Measurements from ENCODE around the gene CD40.

The CD40 gene

DNA sequence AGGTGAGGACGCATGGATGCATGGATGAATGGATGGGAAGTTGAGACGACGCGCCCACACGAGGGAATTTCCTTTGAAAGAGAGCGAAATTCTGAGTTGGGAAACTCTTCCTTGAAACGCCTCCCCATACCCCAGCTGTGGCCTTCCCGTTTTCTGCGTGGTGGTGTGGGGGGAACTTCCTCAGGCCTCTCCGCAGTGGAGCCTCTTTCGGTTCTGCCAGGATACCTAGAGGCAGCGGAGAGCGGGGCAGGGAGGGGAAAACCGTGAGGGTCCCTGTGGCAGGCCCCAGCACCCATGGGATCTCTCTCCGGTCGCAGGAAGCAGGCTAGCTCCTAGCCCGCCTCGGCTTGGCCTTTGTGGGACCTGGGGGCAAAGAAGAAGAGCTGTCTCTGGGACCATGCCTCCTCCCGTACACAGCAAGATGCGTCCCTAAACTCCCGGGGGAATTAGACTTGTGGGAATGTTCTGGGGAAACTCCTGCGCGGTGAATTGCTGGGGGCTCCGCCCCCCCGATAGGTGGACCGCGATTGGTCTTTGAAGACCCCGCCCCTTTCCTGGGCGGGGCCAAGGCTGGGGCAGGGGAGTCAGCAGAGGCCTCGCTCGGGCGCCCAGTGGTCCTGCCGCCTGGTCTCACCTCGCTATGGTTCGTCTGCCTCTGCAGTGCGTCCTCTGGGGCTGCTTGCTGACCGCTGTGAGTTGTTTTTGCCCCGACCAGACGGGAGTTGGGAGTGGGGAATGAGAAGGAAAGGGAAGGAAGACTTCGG, at the start of gene CD40:
Gene CD40 (plus strand): TSS at position 611 of the 764 bp plus-strand sequence. CDS start 30 bp downstream, at position 641.
- in situ Hi-C loops (cut with MboI; ENCODE audit: low sequenced_read_pairs) = no loop called here

DNA sequence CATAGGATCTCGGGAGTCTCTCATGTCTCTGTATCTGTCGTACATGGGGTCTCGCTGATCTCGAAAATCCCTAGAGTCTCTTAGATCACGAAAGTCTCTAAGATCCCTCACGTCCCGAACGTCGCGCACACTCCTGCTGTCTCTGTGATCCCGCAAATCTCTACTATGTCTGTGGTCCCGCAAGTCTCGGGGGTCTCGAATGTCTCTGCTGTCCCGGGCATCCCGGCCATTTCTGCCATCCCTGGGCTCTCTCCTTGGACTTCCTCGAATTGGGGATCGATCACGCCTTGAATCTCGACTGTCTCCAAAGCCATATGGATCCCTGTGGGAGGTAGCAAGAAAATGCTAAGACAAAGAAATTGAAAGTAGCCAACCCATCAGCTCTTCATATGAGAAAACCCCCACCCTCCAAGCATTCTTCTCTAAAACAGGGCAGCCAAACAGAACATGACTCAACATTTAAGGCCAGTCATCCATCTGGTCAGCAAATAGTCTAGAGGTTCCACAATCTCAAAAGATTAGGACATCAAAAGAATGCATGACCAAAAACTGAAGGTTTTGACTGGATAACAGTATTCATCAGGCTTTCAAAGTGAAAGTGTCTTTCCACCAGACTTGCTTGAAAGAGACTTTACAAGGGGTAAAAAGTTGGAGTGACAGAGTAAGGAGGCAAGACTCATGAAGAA, 47.8 kb upstream of the CD40 start:
- in situ Hi-C loops (cut with MboI; ENCODE audit: low sequenced_read_pairs) = no loop called here

DNA sequence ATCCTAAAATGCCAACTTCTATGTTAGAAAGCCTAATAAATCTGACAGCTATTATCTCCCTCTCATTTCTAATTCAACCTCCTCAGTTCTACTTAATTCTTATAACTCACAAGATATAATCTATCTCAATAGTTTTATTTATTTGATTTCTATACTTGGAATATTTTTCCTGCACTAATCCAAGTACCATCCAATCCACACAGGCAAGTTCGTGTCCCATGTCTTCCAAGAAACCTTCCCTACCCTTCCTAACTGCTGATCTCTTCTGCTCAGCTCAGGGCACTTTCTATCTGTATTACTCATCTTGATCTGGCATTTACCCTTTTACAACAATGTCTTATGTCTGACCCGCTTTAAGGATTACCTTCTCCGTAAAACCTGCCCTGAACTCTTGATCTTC, 46.5 kb upstream of the CD40 start:
- in situ Hi-C loops (cut with MboI; ENCODE audit: low sequenced_read_pairs) = no loop called here

DNA sequence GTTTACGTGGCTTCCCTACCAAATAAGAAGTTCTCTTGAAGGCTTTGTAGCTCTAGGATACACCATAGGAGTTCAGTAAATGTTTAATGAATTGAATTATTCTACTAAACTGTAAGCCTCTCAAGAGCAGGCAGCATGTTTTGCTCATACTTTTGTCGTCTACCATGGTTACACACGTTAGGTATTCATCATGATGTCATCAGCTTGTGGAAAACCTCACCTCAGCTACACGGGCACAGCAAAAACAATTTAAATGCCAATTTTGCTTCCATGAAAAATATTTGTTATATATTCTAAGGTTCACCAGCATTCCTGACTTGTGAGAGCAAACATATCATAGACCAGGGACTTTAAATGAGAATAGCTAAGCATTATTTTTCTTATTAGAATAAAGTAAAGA, 45.1 kb upstream of the CD40 start:
- in situ Hi-C loops (cut with MboI; ENCODE audit: low sequenced_read_pairs) = no loop called here

DNA sequence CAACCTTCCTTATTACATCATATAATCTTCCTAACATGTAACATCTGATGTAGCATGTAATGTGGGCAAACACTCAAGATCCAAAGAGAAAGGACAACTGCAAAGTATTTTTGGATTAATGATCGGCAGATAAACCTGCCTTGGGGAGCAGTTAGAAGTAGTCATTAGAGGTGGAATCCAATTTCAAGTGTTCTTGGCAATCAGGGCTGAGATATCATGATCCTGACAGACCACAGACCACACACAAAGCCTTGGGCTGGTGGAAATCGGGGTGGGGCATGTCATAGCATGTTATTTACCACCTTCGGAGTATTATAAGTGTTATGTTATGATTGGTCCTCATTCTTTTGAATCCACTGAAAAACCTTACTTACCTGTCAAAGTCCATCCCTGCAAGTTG, 44.7 kb upstream of the CD40 start:
- in situ Hi-C loops (cut with MboI; ENCODE audit: low sequenced_read_pairs) = no loop called here

DNA sequence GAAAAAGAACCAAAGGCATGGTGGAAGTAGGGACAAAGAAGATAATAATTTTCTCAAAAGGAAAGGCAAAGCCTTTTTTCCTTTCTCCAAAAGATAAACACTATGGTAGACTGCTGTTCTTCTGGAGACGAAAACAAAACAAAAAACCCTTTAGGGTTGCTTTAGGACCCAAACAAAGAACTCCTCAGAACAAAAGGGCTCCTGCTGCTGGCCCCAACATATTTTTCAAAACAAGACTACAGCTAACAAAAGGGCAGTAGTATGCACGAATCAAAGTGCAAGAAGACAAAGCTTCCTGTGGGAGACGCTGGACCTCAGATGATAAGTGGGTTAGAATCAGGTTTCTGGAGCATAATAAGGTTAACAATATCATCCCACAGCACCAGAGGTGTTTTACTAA, 44.1 kb upstream of the CD40 start:
- in situ Hi-C loops (cut with MboI; ENCODE audit: low sequenced_read_pairs) = no loop called here

DNA sequence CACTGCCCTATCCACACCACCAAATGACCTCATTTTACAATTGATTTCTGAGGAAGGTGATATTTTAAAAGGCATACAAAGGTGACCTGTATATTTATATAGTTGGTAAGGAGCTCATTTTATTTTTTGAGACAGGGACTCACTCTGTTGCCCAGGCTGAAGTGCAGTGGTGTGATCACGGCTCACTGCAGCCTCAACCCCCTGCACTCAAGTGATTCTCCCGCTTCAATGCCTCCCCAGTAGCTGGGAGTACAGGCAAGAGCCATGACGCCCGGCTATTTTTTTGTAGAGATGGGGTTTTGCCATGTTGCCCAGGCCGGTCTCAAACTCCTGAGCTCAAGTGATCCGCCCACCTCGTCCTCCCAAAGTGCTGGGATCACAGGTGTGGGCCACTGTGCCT, 41.3 kb upstream of the CD40 start:
- in situ Hi-C loops (cut with MboI; ENCODE audit: low sequenced_read_pairs) = no loop called here

DNA sequence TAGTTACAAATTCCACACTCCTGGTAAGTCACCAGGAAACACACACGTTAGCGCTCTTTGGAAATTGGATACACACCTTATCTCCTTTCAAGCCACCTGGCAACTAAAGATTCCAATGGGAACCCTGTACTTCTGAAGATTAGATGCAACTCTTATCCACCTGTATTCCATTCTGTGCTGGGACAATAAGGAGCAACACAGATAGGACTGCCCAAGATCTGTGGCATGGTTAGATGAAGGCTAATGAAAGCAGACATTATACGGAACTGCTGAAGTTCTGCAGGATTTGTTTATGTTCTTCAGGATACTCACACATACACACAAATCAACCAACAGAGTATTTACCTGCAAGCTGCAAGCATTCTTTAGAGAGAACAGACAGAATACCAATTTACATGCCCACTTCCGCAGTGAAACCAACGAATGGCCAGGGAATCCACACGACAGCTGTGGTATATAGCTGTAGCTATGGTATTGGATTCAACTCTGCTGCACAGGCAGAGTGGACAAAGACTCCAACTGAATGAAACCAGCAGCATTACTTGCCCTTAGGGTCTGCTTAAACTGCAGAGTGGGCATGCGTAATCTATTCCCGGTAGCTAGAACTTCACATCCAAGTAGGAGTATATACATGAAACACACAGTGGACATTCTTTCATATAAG, 40.3 kb upstream of the CD40 start:
- in situ Hi-C loops (cut with MboI; ENCODE audit: low sequenced_read_pairs) = no loop called here

DNA sequence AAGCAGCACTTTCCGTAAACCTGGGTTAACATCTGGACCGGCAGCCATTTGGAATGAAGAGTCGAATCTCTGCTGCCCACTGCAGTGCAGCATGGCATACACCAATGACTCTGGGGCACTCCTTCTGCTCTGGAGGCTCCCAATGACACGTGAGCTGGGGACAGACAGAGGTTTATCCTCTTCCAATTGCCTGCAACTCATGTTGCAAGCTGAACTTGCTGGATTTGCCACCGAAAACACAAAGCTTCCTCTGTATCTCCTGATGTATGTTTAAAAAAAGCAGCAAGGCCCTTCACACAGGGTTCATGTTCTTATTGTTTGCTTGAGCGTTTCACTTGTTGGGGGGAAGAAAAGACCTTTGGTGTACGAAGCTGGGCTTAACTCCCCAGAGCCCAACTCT, 39.2 kb upstream of the CD40 start:
- in situ Hi-C loops (cut with MboI; ENCODE audit: low sequenced_read_pairs) = no loop called here

DNA sequence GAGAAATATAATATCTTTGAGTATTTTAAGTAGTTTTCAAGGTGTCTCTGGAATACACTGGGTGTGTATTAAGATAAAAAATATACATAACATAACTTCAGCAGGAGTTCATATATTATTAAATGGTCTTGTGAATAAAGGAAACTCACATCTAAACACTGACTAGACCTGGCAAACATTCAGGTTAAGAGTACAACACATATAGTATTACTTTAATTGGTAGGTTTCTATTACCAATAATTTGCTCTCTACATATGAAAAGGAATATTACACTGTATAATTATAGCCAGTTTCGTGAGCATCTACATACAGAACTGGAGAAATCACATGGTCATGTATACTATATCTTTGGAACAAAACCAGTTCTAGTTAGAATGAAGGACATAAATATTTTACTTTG, 37.0 kb upstream of the CD40 start:
- in situ Hi-C loops (cut with MboI; ENCODE audit: low sequenced_read_pairs) = no loop called here

DNA sequence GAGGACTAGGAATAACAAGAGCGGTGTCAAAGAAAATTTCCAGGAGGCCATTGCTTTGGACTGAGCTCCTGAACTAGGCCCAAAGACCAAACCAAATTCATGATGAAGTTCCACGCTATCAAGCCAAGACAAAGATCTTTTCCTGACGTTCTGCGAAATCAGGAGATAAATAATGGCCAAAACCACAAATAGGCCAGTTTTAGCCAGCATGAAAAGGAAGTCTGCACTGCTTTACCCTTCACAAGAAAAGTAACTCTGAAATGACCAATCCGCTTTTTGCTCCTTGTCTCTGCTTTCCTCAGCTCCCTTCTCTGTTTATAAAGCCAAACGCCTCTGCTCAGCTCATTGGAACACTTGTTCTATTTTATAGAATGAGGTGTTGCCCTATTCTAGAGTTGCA, 35.0 kb upstream of the CD40 start:
- in situ Hi-C loops (cut with MboI; ENCODE audit: low sequenced_read_pairs) = no loop called here

DNA sequence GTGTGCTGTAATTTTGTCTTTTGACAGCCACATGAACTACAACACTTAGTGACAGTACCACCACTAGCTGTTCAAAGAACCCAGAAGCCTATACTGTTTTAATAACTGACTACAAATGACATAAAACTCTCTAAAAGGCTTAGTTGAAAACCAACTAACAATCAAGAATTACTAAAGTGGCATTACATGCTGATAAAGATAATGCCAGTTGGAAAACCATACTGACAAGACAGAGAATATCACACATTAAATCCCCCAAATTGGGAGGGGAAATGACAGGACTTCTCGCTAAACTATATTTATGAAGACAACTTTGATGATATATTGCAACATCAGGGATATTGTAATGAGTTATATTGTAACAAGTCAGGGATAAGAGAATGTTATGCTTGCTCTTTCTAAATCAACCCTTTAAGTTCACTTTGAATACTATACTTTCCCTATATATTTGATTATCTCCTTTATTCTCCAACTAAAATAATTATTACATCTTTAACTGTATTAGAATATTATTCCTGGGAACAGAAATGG, 34.5 kb upstream of the CD40 start:
- in situ Hi-C loops (cut with MboI; ENCODE audit: low sequenced_read_pairs) = no loop called here

DNA sequence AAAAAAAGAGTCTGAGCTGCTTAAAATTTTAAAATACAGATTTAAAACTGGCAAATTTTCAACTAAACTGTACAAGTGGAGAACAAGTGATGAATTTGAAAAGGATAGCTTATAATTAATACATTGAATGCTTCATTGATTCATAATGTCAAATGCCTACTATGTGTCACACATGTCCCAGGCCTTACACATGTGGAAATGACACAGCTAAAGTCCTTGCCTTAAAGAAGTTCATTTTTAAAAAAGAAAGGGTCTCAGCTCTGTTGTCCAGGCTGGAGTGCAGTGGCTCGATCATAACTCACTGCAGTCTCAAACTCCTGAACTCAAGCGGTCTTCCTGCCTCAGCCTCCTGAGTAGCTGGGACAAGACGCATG, 33.3 kb upstream of the CD40 start:
- in situ Hi-C loops (cut with MboI; ENCODE audit: low sequenced_read_pairs) = no loop called here

DNA sequence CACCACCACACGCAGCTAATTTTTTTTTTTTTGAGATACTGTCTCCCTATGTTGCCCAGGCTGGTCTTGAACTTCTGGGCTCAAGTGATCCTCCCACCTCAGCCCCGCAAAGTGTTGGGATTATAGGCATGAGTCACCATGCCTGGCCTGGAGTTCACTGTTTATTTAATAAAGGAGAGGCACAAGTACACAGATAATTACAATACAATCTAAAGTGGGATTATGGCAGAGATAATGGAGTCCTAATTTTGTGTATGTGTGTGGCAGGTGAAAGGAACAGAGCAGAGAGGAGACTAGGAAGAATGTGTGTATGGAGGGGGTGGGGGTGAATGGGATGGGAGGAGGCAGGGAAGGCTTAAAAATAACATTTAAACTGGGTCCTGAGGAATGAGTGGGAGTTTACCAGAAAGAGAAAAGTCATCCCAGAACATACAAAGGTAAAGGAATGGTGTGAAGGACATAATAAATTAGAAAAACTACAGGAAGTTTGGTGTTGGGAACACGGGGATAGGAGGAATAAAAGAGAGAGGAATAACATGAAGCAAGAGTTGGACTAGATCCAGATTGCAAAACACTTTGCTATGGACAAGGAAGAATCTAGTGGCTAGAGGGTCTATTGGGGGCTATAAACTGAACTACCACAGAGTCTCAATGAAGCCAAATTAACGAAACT, 32.8 kb upstream of the CD40 start:
- in situ Hi-C loops (cut with MboI; ENCODE audit: low sequenced_read_pairs) = no loop called here

DNA sequence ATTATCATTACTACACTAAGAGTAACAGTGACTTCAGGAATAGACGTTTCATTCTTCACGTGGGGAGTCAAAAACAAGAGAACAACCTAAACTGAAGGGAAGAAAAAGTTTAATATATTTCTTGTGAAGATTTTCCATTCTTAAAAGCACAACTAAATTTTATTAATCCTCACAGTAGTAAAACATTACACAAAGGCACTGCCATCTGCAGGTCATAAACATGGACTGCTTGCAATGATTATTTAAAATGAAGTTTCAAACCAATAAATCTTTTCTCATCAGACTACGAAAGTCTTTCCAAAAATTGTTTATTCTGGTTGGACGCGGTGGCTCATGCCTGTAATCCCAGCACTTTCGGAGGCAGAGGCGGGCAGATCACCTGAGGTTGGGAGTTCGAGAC, 31.0 kb upstream of the CD40 start:
- in situ Hi-C loops (cut with MboI; ENCODE audit: low sequenced_read_pairs) = no loop called here

DNA sequence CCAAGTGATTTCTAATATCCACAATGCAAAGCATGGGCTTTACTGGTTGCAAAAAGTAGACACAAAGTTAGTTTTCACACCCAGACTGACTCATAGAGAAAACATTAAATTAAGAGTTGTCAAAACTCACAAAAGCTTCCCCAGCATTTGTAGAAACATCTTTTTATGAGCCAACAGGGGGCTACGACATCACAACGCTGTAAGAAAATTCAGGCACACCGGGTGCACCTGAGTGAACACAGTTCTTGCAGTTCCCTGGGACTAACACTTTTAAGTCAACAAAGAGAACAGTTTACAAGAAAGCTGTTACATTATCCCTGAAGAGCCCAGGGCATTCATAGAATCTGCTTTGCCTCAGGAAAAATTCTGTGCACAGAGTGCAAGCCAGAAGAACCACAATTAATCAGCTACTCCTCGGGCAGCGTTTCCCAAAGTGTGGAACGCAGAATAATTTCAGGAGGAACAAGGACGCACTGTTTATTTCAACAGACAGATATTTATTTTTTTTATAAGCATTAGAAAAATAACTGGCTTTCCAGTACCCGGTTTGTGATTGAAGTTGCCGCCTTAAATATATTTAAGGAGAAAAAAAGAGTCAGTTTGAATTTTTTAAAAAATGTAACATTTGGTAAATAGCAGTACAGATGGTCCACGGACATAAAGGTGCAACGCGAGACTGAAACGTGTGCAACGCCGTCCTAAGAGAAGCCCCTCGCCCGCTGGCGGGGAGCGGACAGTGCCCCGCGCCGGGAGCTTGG, 29.5 kb upstream of the CD40 start:
- in situ Hi-C loops (cut with MboI; ENCODE audit: low sequenced_read_pairs) = no loop called here

DNA sequence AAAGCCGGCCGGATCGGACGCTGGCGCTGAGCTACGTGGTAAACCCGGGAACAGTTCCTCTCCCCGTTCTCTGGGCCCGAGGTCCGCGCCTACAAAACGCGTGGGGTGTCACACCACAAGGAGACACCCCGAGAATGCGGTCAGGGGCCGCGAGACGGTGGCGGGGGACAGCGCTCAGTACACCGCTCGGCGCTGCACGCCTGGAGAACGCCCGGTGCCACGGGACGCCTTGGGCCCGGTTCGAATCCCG, 29.0 kb upstream of the CD40 start:
- in situ Hi-C loops (cut with MboI; ENCODE audit: low sequenced_read_pairs) = no loop called here

DNA sequence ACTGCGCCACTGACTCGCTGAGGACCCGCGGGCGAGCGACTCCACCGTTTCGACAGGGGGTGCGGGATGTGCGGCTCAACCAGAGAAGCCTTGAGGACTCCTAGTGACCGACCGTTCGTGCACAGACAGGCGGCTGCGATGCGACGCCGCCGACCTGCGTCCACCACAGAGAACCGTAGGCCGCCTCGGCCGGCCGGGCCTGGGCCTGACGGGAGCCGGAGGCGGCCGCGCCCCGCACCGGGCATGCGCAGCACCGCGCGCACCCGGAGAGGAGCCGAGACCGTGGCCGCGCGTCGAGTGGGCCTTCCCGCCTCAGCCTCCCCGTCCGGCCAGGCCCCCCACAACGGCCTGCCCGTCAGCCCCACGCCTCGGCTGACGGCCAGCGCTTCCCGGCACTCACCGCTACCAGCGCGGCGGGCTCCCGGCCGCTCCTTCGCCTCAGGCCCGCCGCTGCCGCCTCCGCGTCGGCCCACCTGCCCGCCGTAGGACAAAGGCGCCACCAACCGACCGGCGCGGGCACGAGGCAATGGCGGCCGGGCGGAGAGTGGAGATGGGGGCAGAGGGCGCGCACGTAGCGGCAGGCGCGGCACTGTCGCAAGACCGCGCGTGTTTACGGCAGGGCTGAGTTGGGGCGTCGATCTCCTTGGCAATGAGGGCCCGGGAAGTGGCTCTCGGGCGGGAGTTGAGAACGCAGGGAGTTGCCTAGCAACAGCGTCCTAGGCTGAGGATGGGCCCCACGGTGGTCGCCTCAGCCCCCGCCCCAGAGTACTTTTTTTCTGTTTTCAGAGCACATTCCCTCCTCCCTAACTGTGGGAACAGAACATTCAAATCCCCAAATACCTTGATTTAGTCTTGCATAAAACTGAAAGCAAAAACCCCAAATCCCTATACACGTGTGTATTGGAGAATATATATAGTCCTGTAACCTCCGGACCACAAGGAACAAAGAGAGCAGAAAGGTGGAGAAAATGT, 28.4 kb upstream of the CD40 start, which contains the start of gene NCOA5:
Gene NCOA5 (minus strand): TSS at position 546 of the 972 bp plus-strand sequence. CDS start 10,538 bp downstream, outside the sequence.
- in situ Hi-C loops (cut with MboI; ENCODE audit: low sequenced_read_pairs) = no loop called here
